ENCODE measurements around the gene SERINC4. TPM values are rescaled to one million over a fixed set of nuclear protein-coding genes. Genes with fewer than 3 reads are reported as not detected.

SERINC4 gene
- total RNA-seq, 4 donors from 2014 or later = 0.20 TPM; not detected in 3

GRCh38 chr15:43792761-43793476 lies 7.1 kb downstream of the SERINC4 start:
- DNase-seq (ENCODE audit: low spot score in 2 of 2) = no peak
- Histone ChIP-seq H3K27ac (peak overlapping the region; percentile 98 to 100 (median 100)), H3K4me1 (peaks cover 0 to 56% (median 23%) of the 10 kb centered on the region in 4 donors), H3K4me3 (peak overlapping the region; percentile 78 to 95 (median 90)), H3K9me3 (no peaks in the 10 kb centered on the region), H3K27me3 (no peaks in the 10 kb centered on the region), H3K36me3 (peaks cover 0 to 44% (median 9%) of the 10 kb centered on the region in 3 donors)
- TF ChIP-seq CTCF (IDR thresholded peaks at IDR 0.05) (no peak), POLR2A (IDR thresholded peaks at IDR 0.05) (no peak), EP300 (IDR thresholded peaks at IDR 0.05) (no peak)
- 0 to 1% methylated on average over 33 of the region's 33 CpGs for WGBS, 2 donors

GRCh38 chr15:43791993-43792760 lies 7.8 kb downstream of the SERINC4 start, which contains the start of gene SERF2:
SERF2 (plus strand) TSS chr15:43792320; CDS start chr15:43792377, 57 bp downstream.
- H3K27me3 ChIP-seq = no peaks in the 10 kb centered on the region
- 0 to 1% methylated on average over 53 to 56 of the region's 66 CpGs for WGBS, 2 donors
- H3K4me1 ChIP-seq = peaks cover 0 to 49% (median 23%) of the 10 kb centered on the region in 4 donors
- peak within 1 kb of the TSS; percentile 78 to 95 (median 90) for H3K4me3 ChIP-seq
- peak within 1 kb of the TSS; percentile 98 to 100 (median 100) for H3K27ac ChIP-seq
- no peaks in the 10 kb centered on the region for H3K9me3 ChIP-seq
- DNase-seq (ENCODE audit: low spot score in 2 of 2) = peak; percentile 100
- TF ChIP-seq EP300 (IDR thresholded peaks at IDR 0.05) = peak; percentile 92 to 99
- peak; percentile 97 to 100 for TF ChIP-seq POLR2A (IDR thresholded peaks at IDR 0.05)
- no peak for TF ChIP-seq CTCF (IDR thresholded peaks at IDR 0.05)
- H3K36me3 ChIP-seq = peaks cover 0 to 36% (median 9%) of the 10 kb centered on the region in 3 donors

GRCh38 chr15:43789409-43789808 lies 10.6 kb downstream of the SERINC4 start:
- Histone ChIP-seq H3K4me1 (peaks cover 0 to 21% (median 12%) of the 10 kb centered on the region in 4 donors), H3K9me3 (no peaks in the 10 kb centered on the region), H3K27ac (no peak overlapping the region), H3K36me3 (peaks cover 0 to 11% (median 9%) of the 10 kb centered on the region in 3 donors), H3K27me3 (no peaks in the 10 kb centered on the region), H3K4me3 (no peak overlapping the region)
- TF ChIP-seq EP300 (IDR thresholded peaks at IDR 0.05) (no peak), POLR2A (IDR thresholded peaks at IDR 0.05) (no peak)
- DNase-seq (ENCODE audit: low spot score in 2 of 2) = no peak
- 94 to 100% methylated on average over 3 of the region's 3 CpGs for WGBS, 2 donors

- 85 to 97% methylated on average over 1 of the region's 1 CpG for WGBS, 2 donors
- peaks cover 0 to 23% (median 10%) of the 10 kb centered on the region in 4 donors for H3K4me1 ChIP-seq
- no peak overlapping the region for H3K27ac ChIP-seq
- no peaks in the 10 kb centered on the region for H3K27me3 ChIP-seq
- no peaks in the 10 kb centered on the region for H3K9me3 ChIP-seq
- DNase-seq (ENCODE audit: low spot score in 2 of 2) = no peak
- TF ChIP-seq POLR2A (IDR thresholded peaks at IDR 0.05) = no peak
- no peak for TF ChIP-seq EP300 (IDR thresholded peaks at IDR 0.05)
- no peak for TF ChIP-seq CTCF (IDR thresholded peaks at IDR 0.05)
- peaks cover 0 to 4% (median 0%) of the 10 kb centered on the region in 3 donors for H3K36me3 ChIP-seq
- no peak overlapping the region for H3K4me3 ChIP-seq
Observed at GRCh38 chr15:43779016-43779415, 21.0 kb downstream of the SERINC4 start.

GRCh38 chr15:43777267-43777914 lies 22.6 kb downstream of the SERINC4 start:
- Histone ChIP-seq H3K27me3 (no peaks in the 10 kb centered on the region), H3K4me1 (peaks cover 0 to 23% (median 10%) of the 10 kb centered on the region in 4 donors), H3K27ac (peak overlapping the region; percentile 75 to 96 (median 92)), H3K4me3 (peak overlapping the region; percentile 51 to 73 (median 62)), H3K36me3 (peaks cover 0 to 19% (median 0%) of the 10 kb centered on the region in 3 donors), H3K9me3 (no peaks in the 10 kb centered on the region)
- TF ChIP-seq POLR2A (IDR thresholded peaks at IDR 0.05) = peak in 1 of 2 donors; percentile 9
- peak; percentile 74 to 93 (median 89) for TF ChIP-seq CTCF (IDR thresholded peaks at IDR 0.05)
- TF ChIP-seq EP300 (IDR thresholded peaks at IDR 0.05) = peak; percentile 26 to 66
- DNase-seq (ENCODE audit: low spot score in 2 of 2) = peak; percentile 70 to 78
- 2 to 4% methylated on average over 31 of the region's 31 CpGs for WGBS, 2 donors

All from tibial nerve (tissue), 4 donors.